Activated CD8-positive, alpha-beta memory T cell treated with anti-CD3 and anti-CD28 coated beads, Interleukin-2, amount 50 U/mL, for 24 hours (primary cell): ENCODE data around the gene BCL3.

Experiments used
- DNase-seq: peaks from one replicate; pipeline ENCODE4 v3.0.0-alpha.2; 2020; ENCODE audit errors: extremely low read depth

BCL3 gene

GRCh38 chr19:44741841-44742329 lies 6.6 kb upstream of the BCL3 start:
- no peak for DNase-seq

- DNase-seq, result no peak
Observed at GRCh38 chr19:44742330-44743061, 6.0 kb upstream of the BCL3 start.

- DNase-seq, result no peak
Observed at GRCh38 chr19:44744871-44745332, 3.6 kb upstream of the BCL3 start.

- DNase-seq, result no peak
Observed at GRCh38 chr19:44745341-44745831, 3.1 kb upstream of the BCL3 start.

- DNase-seq, result no peak
Observed at GRCh38 chr19:44745887-44746600, 2.5 kb upstream of the BCL3 start.

GRCh38 chr19:44746616-44746945 lies 1.9 kb upstream of the BCL3 start:
- no peak for DNase-seq

- peak; percentile 79 for DNase-seq
Observed at GRCh38 chr19:44746946-44747738, 1.4 kb upstream of the BCL3 start.

- no peak for DNase-seq
Observed at GRCh38 chr19:44747739-44748425, 626 bp upstream of the BCL3 start.

GRCh38 chr19:44749292-44749691 lies 784 bp downstream of the BCL3 start:
- DNase-seq, result no peak

GRCh38 chr19:44749994-44750393 lies 1.5 kb downstream of the BCL3 start:
- DNase-seq, result no peak

GRCh38 chr19:44752123-44752815 lies 3.8 kb downstream of the BCL3 start:
- no peak for DNase-seq

- DNase-seq, result peak; percentile 90
Observed at GRCh38 chr19:44752816-44753625, 4.5 kb downstream of the BCL3 start.

- no peak for DNase-seq
Observed at GRCh38 chr19:44753626-44753931, 5.1 kb downstream of the BCL3 start.

- peak; percentile 58 for DNase-seq
Observed at GRCh38 chr19:44753932-44754749, 5.6 kb downstream of the BCL3 start.

GRCh38 chr19:44754750-44755080 lies 6.2 kb downstream of the BCL3 start:
- no peak for DNase-seq

- DNase-seq, result no peak
Observed at GRCh38 chr19:44755219-44755618, 6.7 kb downstream of the BCL3 start.

GRCh38 chr19:44756089-44756562 lies 7.6 kb downstream of the BCL3 start:
- no peak for DNase-seq

- DNase-seq, result no peak
Observed at GRCh38 chr19:44757057-44757734, 8.7 kb downstream of the BCL3 start.
